BJ (cell line): ENCODE data around the gene SLC41A1. TPM values are rescaled to one million over a fixed set of nuclear protein-coding genes. Genes with fewer than 3 reads are reported as not detected.

ENCODE experiments used
- CTCF ChIA-PET: fragments of 350-600 bp; formaldehyde crosslinking; extraction: SDS; loops from one replicate; lab custom pipeline; 2021; ENCODE audit warnings: antibody characterized with exemption, inconsistent platforms; lab: Yijun Ruan, JAX
- POLR2A ChIA-PET: fragments of 300-600 bp; sonication (Branson Sonifier 250); formaldehyde crosslinking; extraction: SDS; loops from one replicate; lab custom pipeline; 2021; ENCODE audit warnings: antibody characterized with exemption; lab: Charles Lee
- DNase-seq: peaks from one replicate; pipeline ENCODE4 v3.0.0-alpha.2; 2011; ENCODE audit warnings: low read depth
- H3K27me3 ChIP-seq: 2 replicates; pipeline ENCODE4 v1.6.0; 2011; ENCODE audit warnings: low read length; ENCODE audit not compliant: control insufficient read depth, insufficient read depth
- H3K36me3 ChIP-seq: 2 replicates; pipeline ENCODE4 v1.5.1; 2011; ENCODE audit warnings: low read length; ENCODE audit not compliant: control insufficient read depth, insufficient read depth
- H3K4me3 ChIP-seq: 2 replicates; pipeline ENCODE4 v1.5.1; 2011; ENCODE audit warnings: low read depth, mild to moderate bottlenecking, control low read depth, low read length
- polyA plus RNA-seq: library from polyadenylated mRNA; depleted of rRNA; stranded (reverse); fragments of >200 nt; gene quantifications from 2 replicates; pipeline ENCODE4 v1.2.3, GENCODE V29; 2011
- TF ChIP-seq, protein P1 (sequence below): IDR thresholded peaks from 2 replicates; pipeline ENCODE4 v1.5.1; 2011; ENCODE audit warnings: low read depth, mild to moderate bottlenecking, control low read depth, inconsistent platforms, low read length, moderate library complexity; ENCODE audit not compliant: insufficient read depth

Gene SLC41A1
- polyA plus RNA-seq, 1 experiment = 29.4 TPM

DNA sequence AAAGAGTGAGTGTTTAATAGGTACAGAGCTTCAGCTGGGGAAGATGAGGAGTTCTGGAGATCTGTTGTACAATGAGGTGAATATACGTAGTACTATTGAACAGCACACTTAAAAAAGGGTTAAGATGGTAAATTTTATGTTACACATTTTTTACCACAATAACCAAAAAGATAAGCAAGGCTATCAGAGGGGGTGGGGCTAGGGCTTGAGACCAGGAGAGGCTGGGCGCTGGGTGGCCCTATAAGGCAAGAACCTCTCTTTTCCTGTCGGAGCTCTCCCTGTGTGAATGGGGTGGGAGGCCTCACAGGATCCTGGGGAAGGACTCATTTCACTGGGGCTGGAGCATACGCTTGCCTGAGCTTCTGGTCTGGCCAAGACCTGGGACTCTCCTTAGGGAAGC is 9.0 kb downstream of the SLC41A1 start:
- ChIA-PET CTCF (interaction anchor here (1.5 to 3.7 kb wide), 4 partner anchors 11 to 173 kb away, joined by 4 to 29 read pairs (median 6); no protein-coding TSS in a partner anchor), POLR2A (no interaction called here)
- Histone ChIP-seq H3K27me3 (no peaks in the 10 kb centered on the region), H3K36me3 (peaks cover 13% of the 10 kb centered on the region), H3K4me3 (no peak overlapping the region)
- TF ChIP-seq, protein P1, sequence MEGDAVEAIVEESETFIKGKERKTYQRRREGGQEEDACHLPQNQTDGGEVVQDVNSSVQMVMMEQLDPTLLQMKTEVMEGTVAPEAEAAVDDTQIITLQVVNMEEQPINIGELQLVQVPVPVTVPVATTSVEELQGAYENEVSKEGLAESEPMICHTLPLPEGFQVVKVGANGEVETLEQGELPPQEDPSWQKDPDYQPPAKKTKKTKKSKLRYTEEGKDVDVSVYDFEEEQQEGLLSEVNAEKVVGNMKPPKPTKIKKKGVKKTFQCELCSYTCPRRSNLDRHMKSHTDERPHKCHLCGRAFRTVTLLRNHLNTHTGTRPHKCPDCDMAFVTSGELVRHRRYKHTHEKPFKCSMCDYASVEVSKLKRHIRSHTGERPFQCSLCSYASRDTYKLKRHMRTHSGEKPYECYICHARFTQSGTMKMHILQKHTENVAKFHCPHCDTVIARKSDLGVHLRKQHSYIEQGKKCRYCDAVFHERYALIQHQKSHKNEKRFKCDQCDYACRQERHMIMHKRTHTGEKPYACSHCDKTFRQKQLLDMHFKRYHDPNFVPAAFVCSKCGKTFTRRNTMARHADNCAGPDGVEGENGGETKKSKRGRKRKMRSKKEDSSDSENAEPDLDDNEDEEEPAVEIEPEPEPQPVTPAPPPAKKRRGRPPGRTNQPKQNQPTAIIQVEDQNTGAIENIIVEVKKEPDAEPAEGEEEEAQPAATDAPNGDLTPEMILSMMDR = no peak
- DNase-seq = no peak

DNA sequence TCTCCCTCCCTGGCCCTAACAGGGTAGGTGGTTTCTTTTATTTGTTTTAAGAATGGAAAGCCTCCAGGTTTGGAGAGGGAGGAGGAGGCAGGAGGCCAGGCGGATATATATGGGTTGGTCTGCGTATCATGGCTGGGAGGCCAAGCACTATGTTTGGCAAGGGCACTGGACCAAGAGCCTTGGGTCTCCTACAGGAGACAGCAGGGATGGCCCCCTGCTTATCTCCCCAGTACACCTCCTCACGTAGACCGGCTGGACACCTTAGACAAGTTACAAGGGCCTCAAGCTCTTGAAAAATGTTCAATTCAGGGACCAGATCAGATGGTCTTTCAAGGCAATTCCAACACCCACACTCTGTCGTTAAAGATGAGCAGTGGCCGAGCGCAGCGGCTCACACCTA is 10.9 kb downstream of the SLC41A1 start:
- CTCF ChIA-PET = interaction anchor here (0.6 to 1.2 kb wide), 4 partner anchors 10 to 1897 kb away, joined by 3 to 4 read pairs (median 3); no protein-coding TSS in a partner anchor

DNA sequence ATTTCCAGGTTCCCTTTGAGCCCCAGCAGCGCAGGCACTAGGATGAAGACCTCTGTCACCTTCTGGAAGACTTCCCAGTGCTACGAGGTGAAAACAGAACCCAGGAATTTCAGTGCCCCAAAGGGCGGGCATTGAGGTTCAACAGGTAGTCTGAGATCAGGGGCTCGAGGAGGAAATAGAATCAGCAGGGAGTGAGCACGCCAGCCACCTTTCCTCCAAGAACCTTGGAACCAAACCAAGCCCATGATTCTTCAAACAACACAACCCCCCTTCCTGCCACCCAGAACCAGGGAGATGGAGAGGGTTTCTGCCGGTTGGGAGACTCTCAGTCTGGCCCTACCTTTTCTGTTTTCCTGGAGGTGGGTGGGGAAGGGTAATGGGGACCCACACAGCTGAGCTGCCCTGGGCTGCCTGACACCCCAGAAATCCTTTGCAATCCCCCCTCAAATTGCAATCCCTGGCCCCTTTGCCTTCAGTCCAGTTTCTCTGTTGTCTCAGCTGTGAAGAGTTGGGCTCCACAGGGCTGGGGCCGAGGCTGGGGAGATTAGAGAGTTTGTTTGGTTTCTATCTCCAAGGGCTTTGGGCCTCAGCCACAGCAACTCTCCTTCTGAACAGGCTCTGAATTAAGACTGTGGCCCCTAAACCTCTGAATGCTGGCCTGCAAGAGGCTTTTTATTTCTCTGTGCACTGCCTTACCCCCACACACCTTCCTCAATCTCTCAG is 11.9 kb downstream of the SLC41A1 start:
- POLR2A ChIA-PET = no interaction called here
- CTCF ChIA-PET = interaction anchor here (0.9 to 1.6 kb wide), 3 partner anchors 9 to 176 kb away, joined by 3 to 4 read pairs (median 4); no protein-coding TSS in a partner anchor
- peaks cover 25% of the 10 kb centered on the region for H3K36me3 ChIP-seq
- no peaks in the 10 kb centered on the region for H3K27me3 ChIP-seq
- no peak for DNase-seq
- TF ChIP-seq, protein P1 = no peak
- no peak overlapping the region for H3K4me3 ChIP-seq

More for the DNA sequence above, 10.9 kb downstream of the SLC41A1 start:
- H3K27me3 ChIP-seq = no peaks in the 10 kb centered on the region
- DNase-seq = no peak
- POLR2A ChIA-PET = no interaction called here
- peaks cover 21% of the 10 kb centered on the region for H3K36me3 ChIP-seq
- H3K4me3 ChIP-seq = no peak overlapping the region
- TF ChIP-seq, protein P1 = no peak

DNA sequence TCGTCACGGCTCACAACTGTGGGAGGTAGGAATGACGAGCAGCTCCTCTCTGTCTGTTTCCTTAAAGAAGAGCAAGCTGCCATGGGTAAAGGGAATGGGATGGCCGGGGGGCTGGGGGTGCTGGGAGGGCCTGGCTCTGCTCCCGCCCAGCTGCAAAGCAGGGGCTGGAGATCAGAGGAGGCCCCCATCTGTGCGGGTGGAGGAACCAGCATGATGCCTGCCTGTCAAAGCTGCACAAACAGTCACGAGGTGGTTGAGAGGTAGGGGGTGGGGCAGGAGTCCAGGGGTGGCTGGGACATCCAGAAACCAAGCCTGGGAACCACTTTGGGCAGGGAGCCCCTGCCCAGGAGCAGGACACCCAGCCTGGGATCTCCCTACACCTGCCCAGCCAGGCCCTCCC is 12.6 kb downstream of the SLC41A1 start:
- TF ChIP-seq, protein P1 = no peak
- CTCF ChIA-PET = interaction anchor here (1.6 to 4.9 kb wide), 2 partner anchors 9 to 178 kb away, joined by 4 to 21 read pairs; no protein-coding TSS in a partner anchor
- DNase-seq = no peak

DNA sequence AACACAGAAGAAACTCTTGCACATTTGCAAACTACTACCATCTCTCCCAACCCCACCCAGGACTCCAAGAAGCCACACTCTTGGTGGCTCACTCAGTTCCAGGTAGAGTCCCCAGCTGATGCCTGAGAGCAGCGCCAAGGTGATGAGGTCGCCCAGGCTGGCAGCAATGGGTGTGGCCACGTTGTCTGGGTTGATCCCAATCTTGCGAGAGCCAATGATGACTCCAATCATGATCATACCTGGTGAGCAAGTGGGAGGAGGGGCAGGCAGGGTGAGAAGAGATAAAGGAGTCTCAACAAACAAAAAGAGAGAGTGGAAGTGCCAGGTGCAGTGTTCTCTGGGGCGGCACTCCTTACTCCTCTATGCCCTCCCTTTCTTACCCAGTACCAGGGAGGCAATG is 14.4 kb downstream of the SLC41A1 start:
- POLR2A ChIA-PET = no interaction called here
- DNase-seq = no peak
- TF ChIP-seq, protein P1 = no peak
- Histone ChIP-seq H3K4me3 (no peak overlapping the region), H3K27me3 (no peaks in the 10 kb centered on the region), H3K36me3 (peaks cover 37% of the 10 kb centered on the region)
- CTCF ChIA-PET = interaction anchor here (1.4 to 4.9 kb wide), 2 partner anchors 119 to 180 kb away, joined by 4 to 21 read pairs; no protein-coding TSS in a partner anchor

More for the DNA sequence above, 12.6 kb downstream of the SLC41A1 start:
- POLR2A ChIA-PET = no interaction called here
- no peaks in the 10 kb centered on the region for H3K27me3 ChIP-seq
- H3K36me3 ChIP-seq = peaks cover 29% of the 10 kb centered on the region
- no peak overlapping the region for H3K4me3 ChIP-seq
